HL-60 (cell line): Measurements from ENCODE around the gene C11orf86.

Source experiments
- DNase-seq, 2 experiments: peaks; one replicate each; pipeline ENCODE4 v3.0.0-alpha.2; 2010 to 2020; ENCODE audit warnings: low read depth in 1 of 2, low spot score in 1 of 2
- H3K27ac ChIP-seq: fragments of 250-450 bp; sonication (Bioruptor Pico); replicated peaks from 2 replicates; pipeline ENCODE4 v1.5.1; 2020; ENCODE audit warnings: mild to moderate bottlenecking, moderate library complexity
- H3K27me3 ChIP-seq: fragments of 250-450 bp; sonication (Bioruptor Pico); 2 replicates; pipeline ENCODE4 v1.5.1; 2021; ENCODE audit warnings: mild to moderate bottlenecking, moderate library complexity; ENCODE audit not compliant: insufficient read depth, poor library complexity, severe bottlenecking
- H3K4me3 ChIP-seq: replicated peaks from 2 replicates; pipeline ENCODE4 v1.5.1; 2011; ENCODE audit warnings: mild to moderate bottlenecking, control low read depth, low read length; ENCODE audit not compliant: insufficient read depth
- CTCF ChIP-seq: IDR thresholded peaks from one replicate; pipeline ENCODE4 v1.5.1; 2011; ENCODE audit warnings: low read length, control low read depth, inconsistent platforms; ENCODE audit not compliant: insufficient read depth
- GABPA ChIP-seq: IDR thresholded peaks from 2 replicates; pipeline ENCODE4 v1.6.1; 2012; ENCODE audit warnings: low read depth
- POLR2AphosphoS5 ChIP-seq: IDR thresholded peaks from 2 replicates; pipeline ENCODE4 v1.6.1; 2012; ENCODE audit warnings: low read depth
- REST ChIP-seq: IDR thresholded peaks from 2 replicates; pipeline ENCODE4 v1.6.1; 2012; ENCODE audit warnings: low read depth; ENCODE audit not compliant: insufficient replicate concordance
- SPI1 ChIP-seq: IDR thresholded peaks from 2 replicates; pipeline ENCODE4 v1.6.1; 2012; ENCODE audit warnings: low read depth, mild to moderate bottlenecking, borderline replicate concordance

Gene C11orf86

GRCh38 chr11:66978717-66979116, 3.6 kb downstream of the C11orf86 start:
- H3K27me3 ChIP-seq: no peaks in the 10 kb centered on the region
- no peak for DNase-seq
- no peak for TF ChIP-seq GABPA
- TF ChIP-seq POLR2AphosphoS5: no peak
- no peak for TF ChIP-seq SPI1
- TF ChIP-seq REST: no peak
- TF ChIP-seq CTCF: no peak
- H3K4me3 ChIP-seq: no peak overlapping the region
- H3K27ac ChIP-seq: no peak overlapping the region

- TF ChIP-seq POLR2AphosphoS5: no peak
- no peak for TF ChIP-seq SPI1
- TF ChIP-seq GABPA: no peak
- TF ChIP-seq CTCF: no peak
- TF ChIP-seq REST: no peak
- Histone ChIP-seq H3K27me3 (no peaks in the 10 kb centered on the region), H3K4me3 (no peak overlapping the region), H3K27ac (no peak overlapping the region)
- DNase-seq: no peak
These were observed 4.4 kb downstream of the C11orf86 start for GRCh38 chr11:66979336-66979980.

GRCh38 chr11:66981976-66982578, 7.0 kb downstream of the C11orf86 start:
- no peak overlapping the region for H3K27ac ChIP-seq
- TF ChIP-seq GABPA (no peak), REST (no peak), SPI1 (no peak), POLR2AphosphoS5 (no peak), CTCF (no peak)
- DNase-seq: peak; percentile 32 to 65
- no peak overlapping the region for H3K4me3 ChIP-seq
- no peaks in the 10 kb centered on the region for H3K27me3 ChIP-seq
